Activated effector memory CD4-positive, alpha-beta T cell treated with Interleukin-2 at 50 U/mL for 16 hours (primary cell): ENCODE data around the gene SRSF8.
A peak's percentile ranks its signal among the peaks of the same experiment; 100 is the strongest.

Experiments
- DNase-seq: peaks from one replicate; pipeline ENCODE4 v3.0.0-alpha.2; 2020

The SRSF8 gene

DNA sequence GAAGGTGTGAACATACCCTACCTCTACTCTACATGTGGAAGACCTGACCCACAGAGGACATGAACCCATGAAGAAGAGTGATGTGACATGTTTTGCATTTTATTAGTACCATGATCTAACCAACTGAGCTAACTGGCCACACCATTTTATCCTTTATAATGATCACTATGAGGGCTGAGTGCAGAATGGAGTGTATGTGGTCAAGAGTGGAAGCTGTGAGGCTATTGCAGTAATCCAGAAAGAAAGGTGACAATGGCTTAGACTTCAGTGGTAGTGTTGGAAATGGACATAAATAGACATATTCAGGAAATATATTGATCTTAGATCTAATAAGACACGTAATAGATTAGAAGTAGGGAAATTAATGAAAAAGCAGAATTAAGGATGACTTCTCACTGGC lies 3.8 kb downstream of the SRSF8 start:
- DNase-seq = no peak

- DNase-seq = no peak
Observed at GRCh38 chr11:95072948-95073347, 6.2 kb downstream of the SRSF8 start.

GRCh38 chr11:95074792-95075563 lies 8.3 kb downstream of the SRSF8 start:
- DNase-seq = no peak

GRCh38 chr11:95076416-95076815 lies 9.7 kb downstream of the SRSF8 start:
- DNase-seq = no peak

DNA sequence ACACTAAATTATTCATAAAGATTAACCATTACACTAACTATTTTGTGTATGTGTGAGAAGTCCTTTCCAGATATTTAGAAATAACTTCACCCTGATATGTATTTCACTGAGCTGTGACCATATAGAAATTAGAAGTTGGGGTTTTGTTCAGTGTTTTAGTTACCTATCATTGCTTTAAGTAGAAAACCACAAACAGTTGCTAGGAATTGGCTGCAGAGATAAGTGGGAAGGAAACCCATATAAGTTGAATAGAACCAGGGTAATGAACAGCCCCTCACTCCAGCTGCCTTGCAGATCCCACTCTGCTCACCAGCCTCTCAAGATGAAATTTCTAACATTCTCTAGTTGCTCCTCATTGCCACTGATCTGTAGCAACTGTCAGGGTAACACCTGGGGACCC lies 10.3 kb downstream of the SRSF8 start:
- DNase-seq = no peak

GRCh38 chr11:95078526-95078925 lies 11.8 kb downstream of the SRSF8 start:
- DNase-seq = no peak

GRCh38 chr11:95081010-95081409 lies 14.3 kb downstream of the SRSF8 start:
- no peak for DNase-seq

- DNase-seq = no peak
Observed at GRCh38 chr11:95081412-95081811, 14.7 kb downstream of the SRSF8 start.

- no peak for DNase-seq
Observed at GRCh38 chr11:95082576-95083001, 15.9 kb downstream of the SRSF8 start.

- DNase-seq = no peak
Observed at GRCh38 chr11:95084509-95084908, 17.8 kb downstream of the SRSF8 start.

DNA sequence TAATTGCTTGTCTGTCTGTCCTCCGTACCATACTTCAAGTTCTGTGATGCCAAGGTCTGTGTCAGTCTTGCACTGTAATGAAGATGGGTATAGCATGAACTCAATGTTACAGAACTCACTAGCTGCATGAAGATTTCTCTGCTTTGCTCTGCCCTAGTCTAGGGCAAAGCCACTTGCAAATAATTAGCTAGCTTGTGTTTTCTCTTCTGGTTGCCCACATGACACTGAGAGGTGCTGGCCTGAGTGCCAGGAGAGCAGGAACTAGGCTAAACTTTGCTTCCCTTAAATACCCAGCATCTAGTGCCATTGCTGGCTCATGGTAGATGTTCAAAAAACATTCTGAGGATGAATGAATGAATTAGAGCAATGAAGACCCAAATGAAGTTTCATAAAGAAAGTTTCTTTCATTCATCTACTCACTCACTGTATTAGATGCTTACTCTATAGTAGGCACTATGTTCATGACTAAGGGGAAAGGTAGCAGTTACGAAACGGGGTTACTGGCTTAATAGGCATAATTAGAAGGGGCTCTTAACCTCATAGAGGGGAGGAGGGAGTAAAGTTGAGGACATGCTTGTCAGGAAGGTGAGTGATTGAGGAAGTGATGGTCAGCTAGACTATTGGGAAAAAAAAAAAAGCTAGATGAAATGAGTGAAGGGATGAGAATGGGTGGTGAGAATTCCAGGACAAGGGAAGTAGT lies 18.5 kb downstream of the SRSF8 start:
- no peak for DNase-seq

DNA sequence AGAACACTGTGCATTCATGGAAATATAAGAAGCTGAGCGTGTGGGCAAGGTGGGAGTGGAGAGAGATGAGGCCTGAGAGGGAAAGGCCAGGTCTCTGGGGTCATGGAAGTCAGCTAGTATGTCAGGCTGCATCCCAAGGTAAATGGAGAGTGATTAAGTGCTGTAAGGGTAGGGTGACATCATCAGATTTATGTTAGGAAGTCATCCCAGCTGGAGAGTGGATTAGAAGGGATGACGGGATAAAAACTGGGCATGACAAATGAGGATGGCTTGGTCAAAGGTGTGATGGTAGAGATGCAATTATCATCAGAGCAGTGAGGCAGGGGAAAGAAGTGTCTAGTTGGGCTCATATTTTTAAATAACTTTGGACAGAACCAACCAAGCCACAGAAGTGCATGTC lies 19.4 kb downstream of the SRSF8 start:
- DNase-seq = no peak

GRCh38 chr11:95086836-95087570 lies 20.3 kb downstream of the SRSF8 start:
- DNase-seq = no peak

DNA sequence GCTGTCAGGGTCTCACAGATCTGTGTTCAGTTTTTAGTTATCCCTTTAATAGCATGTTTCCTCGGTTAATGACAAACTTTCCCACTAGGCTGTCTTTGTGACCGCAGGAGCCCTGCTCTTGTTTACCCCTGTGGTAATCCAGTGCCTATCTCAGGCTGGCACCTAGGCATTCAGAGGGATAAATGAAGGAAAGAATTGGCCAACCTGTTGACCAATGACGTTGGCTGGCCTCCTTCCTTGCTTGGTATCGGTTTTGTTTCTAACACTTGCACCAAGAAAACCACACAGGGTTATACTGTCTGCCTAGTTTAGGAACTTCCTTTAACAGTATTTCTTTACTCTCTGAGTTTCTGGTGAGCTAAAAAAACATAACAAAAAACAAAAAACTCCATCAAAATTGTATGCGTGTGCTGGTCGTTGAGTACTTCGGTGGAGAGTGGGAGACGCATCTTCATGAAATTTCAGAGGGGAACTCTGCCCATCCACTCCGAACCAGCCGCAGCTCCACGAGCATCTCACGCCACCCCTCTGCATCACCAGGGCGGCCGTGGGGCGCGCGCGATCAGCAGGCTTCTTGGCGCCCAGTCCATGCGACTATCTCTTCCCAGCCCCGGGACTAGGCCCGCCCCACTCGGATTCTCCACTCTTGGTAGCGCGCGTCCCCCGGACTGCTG lies 22.4 kb downstream of the SRSF8 start:
- DNase-seq = no peak

GRCh38 chr11:95089620-95090542 lies 23.2 kb downstream of the SRSF8 start, which contains the start of gene ENDOD1:
ENDOD1 (plus strand) TSS chr11:95089846; CDS start chr11:95089928, 82 bp downstream.
- peak; percentile 82 for DNase-seq

DNA sequence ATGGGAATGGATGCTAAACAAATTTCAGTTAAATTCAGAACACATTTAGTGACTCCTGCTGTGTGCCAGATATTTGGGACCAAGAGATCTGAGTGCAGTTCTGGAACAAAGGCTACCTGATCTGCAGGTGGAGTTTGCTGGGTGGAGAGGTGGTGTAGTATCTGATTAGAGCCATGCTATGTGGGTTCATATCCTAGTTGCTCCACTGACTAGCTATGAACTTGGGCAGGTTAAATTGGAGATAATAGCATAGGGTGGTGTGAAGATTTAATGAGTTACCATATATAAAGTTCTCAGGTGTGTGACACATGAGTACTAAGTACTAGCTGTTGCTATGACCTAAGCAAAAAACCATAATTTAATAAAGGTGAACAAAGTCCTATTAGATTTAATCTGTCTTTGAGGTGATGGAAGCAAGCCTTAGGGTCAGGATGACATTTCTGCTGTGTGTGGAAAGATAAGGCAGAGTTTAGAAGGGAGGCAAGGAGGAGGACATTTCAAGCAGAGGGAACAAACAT lies 25.0 kb downstream of the SRSF8 start:
- DNase-seq = no peak

DNA sequence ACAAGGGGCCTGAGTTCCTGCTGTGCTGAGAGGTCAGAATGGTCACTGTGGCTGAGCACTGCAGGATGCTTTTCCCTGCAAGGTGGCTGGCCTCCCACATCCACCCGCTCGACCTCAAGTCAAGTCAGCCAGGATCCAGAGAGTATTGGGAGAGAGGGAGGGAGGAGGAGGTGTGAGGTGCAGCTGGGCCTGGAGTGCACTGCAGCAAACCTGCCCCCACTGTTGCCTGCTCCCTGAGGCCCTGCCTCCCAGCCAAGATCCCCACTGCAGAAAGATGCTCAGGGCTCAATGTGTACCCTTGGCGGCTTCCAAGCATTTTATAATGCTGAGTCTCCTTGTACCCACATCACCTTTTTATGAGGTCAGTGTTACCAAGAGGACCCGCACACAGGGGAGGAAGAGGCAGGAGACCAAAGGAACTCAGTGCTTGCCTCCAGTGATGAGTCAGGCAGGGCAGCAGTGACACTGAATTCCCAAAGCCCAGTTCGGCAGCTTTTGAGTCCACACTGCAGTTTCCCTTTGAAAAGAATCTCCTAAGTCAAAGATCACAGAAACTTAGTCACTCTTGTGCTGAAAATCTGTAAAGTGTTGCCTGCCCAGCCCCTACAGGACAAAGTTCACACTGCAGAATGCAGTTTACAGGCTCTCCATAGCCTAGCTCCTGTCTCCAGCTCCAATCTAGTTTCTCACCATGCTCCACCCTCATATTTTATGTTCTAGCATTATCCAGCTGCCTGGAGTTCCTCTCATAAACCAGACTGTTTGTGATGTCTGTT lies 26.0 kb downstream of the SRSF8 start:
- DNase-seq = no peak

DNA sequence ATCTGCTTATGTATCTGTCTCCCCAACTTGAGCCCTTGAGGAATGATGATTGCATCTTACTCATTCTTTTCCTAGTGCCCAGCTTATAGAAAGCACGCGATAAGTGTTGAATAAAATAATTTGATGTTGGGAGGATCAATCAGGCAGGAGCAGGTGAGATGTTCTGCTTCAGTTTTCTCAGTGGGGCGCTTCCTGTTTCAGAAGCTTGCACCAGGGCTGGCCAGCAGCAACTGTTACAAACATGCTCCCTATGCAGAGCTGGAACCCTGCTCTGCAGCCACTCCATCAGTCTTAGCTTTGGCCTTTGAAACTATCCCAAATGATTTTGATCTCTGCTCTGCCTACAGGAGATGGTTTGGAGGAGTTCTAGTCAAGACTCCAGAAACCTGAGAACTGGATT lies 26.8 kb downstream of the SRSF8 start:
- DNase-seq = no peak

DNA sequence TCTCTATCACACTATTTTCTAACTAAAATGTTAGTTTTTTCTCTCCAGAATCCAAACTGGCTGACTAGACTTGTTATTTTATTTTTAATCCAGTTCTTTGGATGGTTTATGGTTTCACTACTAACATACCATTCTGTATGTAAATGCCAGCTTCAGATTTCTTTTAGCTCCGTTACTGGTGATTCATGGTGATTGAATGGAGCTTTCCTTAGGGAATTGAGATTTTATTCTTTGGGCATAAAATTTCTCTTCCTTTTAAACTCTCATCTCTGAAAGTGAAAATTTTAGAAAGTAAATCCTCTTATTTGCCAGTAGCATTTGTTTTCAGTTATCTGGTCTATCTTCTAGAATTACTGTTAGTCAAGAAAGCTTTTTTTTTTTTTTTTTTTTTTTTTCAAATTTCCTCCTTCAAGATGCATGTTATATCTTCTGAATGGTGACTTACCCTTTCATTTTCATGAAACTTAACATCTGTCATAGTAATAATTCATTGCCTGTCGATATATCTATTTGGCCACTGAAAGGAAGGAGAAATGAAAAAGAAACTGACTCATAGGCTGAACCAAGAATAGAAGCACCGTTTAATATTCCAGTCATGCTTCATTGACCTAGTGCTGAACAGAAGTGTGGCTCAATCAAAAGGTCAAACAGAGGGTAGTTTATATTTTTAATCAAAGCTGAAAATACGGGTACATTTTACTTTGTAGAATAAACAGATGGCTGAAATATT lies 29.3 kb downstream of the SRSF8 start:
- no peak for DNase-seq

DNA sequence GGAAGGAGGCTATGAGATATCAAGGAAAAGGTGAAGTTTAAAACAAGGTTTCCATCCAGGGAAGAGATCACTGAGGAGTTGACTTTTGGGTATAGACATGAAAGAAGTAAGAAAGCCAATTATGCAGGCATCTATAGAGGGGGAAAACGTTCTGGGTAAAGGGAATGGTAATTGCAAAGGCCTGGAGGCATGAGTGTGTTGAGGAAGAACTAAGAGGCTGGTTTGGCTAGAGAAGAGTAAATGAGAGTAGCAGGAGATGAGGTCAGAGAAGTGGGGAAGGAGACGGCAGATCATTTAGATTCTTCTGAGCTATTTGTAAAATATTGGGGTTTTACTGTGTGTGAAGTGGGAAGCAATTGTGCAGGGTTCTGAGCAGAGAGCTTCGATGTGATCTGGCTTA lies 30.5 kb downstream of the SRSF8 start:
- DNase-seq = no peak
